ENCODE measurements around the gene SPIN1.

SPIN1 gene

GRCh38 chr9:88426651-88427050, 38.4 kb downstream of the SPIN1 start:
- no peak for TF ChIP-seq CTCF (IDR thresholded peaks at IDR 0.05; ENCODE audit: borderline replicate concordance, control extremely low read depth, extremely low read depth, insufficient read depth, missing control alignments)
- DNase-seq (ENCODE audit: low spot score): no peak
- in situ Hi-C loops (cut with MboI; ENCODE audit: low sequenced_read_pairs, unreplicated experiment): no loop called here

GRCh38 chr9:88429595-88430430, 41.6 kb downstream of the SPIN1 start:
- in situ Hi-C loops (cut with MboI; ENCODE audit: low sequenced_read_pairs, unreplicated experiment): no loop called here
- DNase-seq (ENCODE audit: low spot score): no peak
- TF ChIP-seq CTCF (IDR thresholded peaks at IDR 0.05; ENCODE audit: borderline replicate concordance, control extremely low read depth, extremely low read depth, insufficient read depth, missing control alignments): no peak

GRCh38 chr9:88433583-88434255, 45.5 kb downstream of the SPIN1 start:
- DNase-seq (ENCODE audit: low spot score): no peak
- in situ Hi-C loops (cut with MboI; ENCODE audit: low sequenced_read_pairs, unreplicated experiment): no loop called here
- TF ChIP-seq CTCF (IDR thresholded peaks at IDR 0.05; ENCODE audit: borderline replicate concordance, control extremely low read depth, extremely low read depth, insufficient read depth, missing control alignments): no peak

GRCh38 chr9:88435336-88435735, 47.1 kb downstream of the SPIN1 start:
- in situ Hi-C loops (cut with MboI; ENCODE audit: low sequenced_read_pairs, unreplicated experiment): no loop called here
- no peak for TF ChIP-seq CTCF (IDR thresholded peaks at IDR 0.05; ENCODE audit: borderline replicate concordance, control extremely low read depth, extremely low read depth, insufficient read depth, missing control alignments)
- no peak for DNase-seq (ENCODE audit: low spot score)

- in situ Hi-C loops (cut with MboI; ENCODE audit: low sequenced_read_pairs, unreplicated experiment): no loop called here
- no peak for DNase-seq (ENCODE audit: low spot score)
- TF ChIP-seq CTCF (IDR thresholded peaks at IDR 0.05; ENCODE audit: borderline replicate concordance, control extremely low read depth, extremely low read depth, insufficient read depth, missing control alignments): no peak
These were observed 48.1 kb downstream of the SPIN1 start for GRCh38 chr9:88436379-88436778.

GRCh38 chr9:88437210-88438146, 49.2 kb downstream of the SPIN1 start:
- in situ Hi-C loops (cut with MboI; ENCODE audit: low sequenced_read_pairs, unreplicated experiment): no loop called here
- TF ChIP-seq CTCF (IDR thresholded peaks at IDR 0.05; ENCODE audit: borderline replicate concordance, control extremely low read depth, extremely low read depth, insufficient read depth, missing control alignments): no peak
- DNase-seq (ENCODE audit: low spot score): no peak

Measured in GM13976 (cell line).